Esophagus squamous epithelium (tissue), 5 donors: ENCODE data around the gene IDNK. TPM values are rescaled to one million over a fixed set of nuclear protein-coding genes. Genes with fewer than 3 reads are reported as not detected.
"Not testable (repeated sequence)": the region's sequence is repeated elsewhere in the genome, so short reads cannot be mapped to it uniquely, and the experiment has no call there.

Source experiments
- DNase-seq: peaks from one replicate; lab custom pipeline; 2025; lab: John Stamatoyannopoulos, UW
- H3K27ac ChIP-seq, 4 donors: fragments of 200-600 bp; sonication (generic); one replicate each; pipeline ENCODE4 v1.5.1; 2016 to 2019; ENCODE audit warnings: mild to moderate bottlenecking in 1 of 4
- H3K27me3 ChIP-seq, 4 donors: fragments of 200-600 bp; sonication (generic); 1 replicate in 3 of 4; 2 replicates in 1 of 4; pipeline versions ENCODE4 v1.5.1 to v1.6.0; 2017 to 2021; ENCODE audit warnings: antibody characterized with exemption in 1 of 4
- H3K36me3 ChIP-seq, 3 donors: fragments of 200-600 bp; sonication (generic); one replicate each; pipeline ENCODE4 v1.5.1; 2016 to 2019
- H3K4me1 ChIP-seq, 3 donors: fragments of 200-600 bp; sonication (generic); one replicate each; pipeline ENCODE4 v1.5.1; 2017 to 2019
- H3K4me3 ChIP-seq, 4 donors: fragments of 200-600 bp; sonication (generic); 1 replicate in 3 of 4; 2 replicates in 1 of 4; pipeline ENCODE4 v1.5.1; 2016 to 2019; ENCODE audit warnings: mild to moderate bottlenecking in 2 of 4, moderate library complexity in 1 of 4
- H3K9me3 ChIP-seq, 3 donors: fragments of 200-600 bp; sonication (generic); one replicate each; pipeline ENCODE4 v1.5.1; 2016 to 2019
- POLR2A ChIP-seq, 4 donors: fragments of 450-650 bp; IDR thresholded peaks; one replicate each; pipeline ENCODE4 v1.6.1; 2017; ENCODE audit warnings: antibody characterized with exemption in 4 of 4, mild to moderate bottlenecking in 4 of 4, moderate library complexity in 3 of 4
- WGBS, 2 donors: methylation state at CpG; one replicate each; pipeline ENCODE4 v1.1.5; 2018; 5-methylcytosine and 5-hydroxymethylcytosine counted together
- intact Hi-C: fragments of 100-400 bp; cut with DNase I; formaldehyde crosslinking; loops from one replicate; pipeline ENCODE4 v1.15.0; 2022
- total RNA-seq, 4 donors: library from RNA; depleted of rRNA; stranded (reverse); fragments of >200 nt; gene quantifications; one replicate each; pipeline ENCODE4 v1.1.0, GENCODE V29; 2016
- TF ChIP-seq, protein P1 (sequence below), 6 experiments: fragments of 450-650 bp in 4 of 6; fragments of 200-600 bp in 2 of 6; sonication (generic) in 2 of 6; IDR thresholded peaks; one replicate each; pipeline ENCODE4 v1.5.1; 2016 to 2019; ENCODE audit warnings: antibody characterized with exemption in 6 of 6, mild to moderate bottlenecking in 4 of 6, moderate library complexity in 4 of 6
- donor health status: DM: yes; HTN: yes; CAD: no.

The IDNK gene
- total RNA-seq, 4 donors from 2014 or later: 2.6 to 6.3 (median 3.9) TPM

DNA sequence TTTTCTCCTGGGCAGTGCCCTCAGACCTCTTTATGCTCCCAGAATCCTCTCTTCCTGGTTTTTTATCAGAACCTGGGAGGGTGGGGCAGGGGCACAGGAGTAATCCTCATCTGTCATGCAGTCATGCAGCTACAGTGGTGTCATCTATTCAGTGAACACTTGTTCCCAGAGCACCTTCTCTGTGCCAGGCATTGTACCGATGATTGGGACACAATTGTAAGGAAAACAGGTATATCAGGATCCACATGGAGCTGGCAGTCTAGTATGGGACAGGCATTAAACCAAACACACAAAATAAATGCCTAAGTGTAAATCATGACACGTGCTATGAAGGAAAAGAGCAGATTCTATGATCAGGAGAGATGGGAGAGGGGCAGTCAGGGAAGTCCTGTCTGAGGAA lies 21.5 kb upstream of the IDNK start:
- H3K27ac ChIP-seq: no peak overlapping the region
- no peak overlapping the region for H3K4me3 ChIP-seq
- no peaks in the 10 kb centered on the region for H3K27me3 ChIP-seq
- TF ChIP-seq, protein P1, sequence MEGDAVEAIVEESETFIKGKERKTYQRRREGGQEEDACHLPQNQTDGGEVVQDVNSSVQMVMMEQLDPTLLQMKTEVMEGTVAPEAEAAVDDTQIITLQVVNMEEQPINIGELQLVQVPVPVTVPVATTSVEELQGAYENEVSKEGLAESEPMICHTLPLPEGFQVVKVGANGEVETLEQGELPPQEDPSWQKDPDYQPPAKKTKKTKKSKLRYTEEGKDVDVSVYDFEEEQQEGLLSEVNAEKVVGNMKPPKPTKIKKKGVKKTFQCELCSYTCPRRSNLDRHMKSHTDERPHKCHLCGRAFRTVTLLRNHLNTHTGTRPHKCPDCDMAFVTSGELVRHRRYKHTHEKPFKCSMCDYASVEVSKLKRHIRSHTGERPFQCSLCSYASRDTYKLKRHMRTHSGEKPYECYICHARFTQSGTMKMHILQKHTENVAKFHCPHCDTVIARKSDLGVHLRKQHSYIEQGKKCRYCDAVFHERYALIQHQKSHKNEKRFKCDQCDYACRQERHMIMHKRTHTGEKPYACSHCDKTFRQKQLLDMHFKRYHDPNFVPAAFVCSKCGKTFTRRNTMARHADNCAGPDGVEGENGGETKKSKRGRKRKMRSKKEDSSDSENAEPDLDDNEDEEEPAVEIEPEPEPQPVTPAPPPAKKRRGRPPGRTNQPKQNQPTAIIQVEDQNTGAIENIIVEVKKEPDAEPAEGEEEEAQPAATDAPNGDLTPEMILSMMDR (IDR thresholded peaks at IDR 0.05): no peak
- TF ChIP-seq POLR2A (IDR thresholded peaks at IDR 0.05): no peak
- DNase-seq: no peak
- H3K4me1 ChIP-seq: peaks cover 0 to 3% (median 0%) of the 10 kb centered on the region in 3 donors
- H3K36me3 ChIP-seq: no peaks in the 10 kb centered on the region
- no peaks in the 10 kb centered on the region for H3K9me3 ChIP-seq
- WGBS, 2 donors: 44 to 54% methylated on average over 1 to 2 of the region's 2 CpGs
- intact Hi-C loops: no loop called here

DNA sequence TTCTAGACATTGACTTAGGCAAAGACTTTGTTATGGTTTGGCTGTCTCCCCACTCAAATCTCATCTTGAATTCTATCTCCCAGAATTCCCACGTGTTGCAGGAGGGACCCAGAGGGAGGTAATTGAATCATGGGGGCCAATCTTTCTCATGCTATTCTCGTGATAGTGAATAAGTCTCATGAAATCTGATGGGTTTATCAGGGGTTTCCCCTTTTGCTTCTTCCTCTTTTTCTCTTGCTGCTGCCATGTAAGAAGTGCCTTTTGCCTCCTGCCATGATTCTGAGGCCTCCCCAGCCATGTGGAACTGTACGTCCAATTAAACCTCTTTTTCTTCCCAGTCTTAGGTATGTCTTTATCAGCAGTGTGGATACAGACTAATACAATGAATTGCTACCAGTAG lies 15.3 kb upstream of the IDNK start:
- H3K9me3 ChIP-seq, H3K4me3 ChIP-seq, H3K27me3 ChIP-seq, H3K27ac ChIP-seq, H3K36me3 ChIP-seq, DNase-seq, H3K4me1 ChIP-seq, intact Hi-C loops: not testable (repeated sequence)
- 38 to 67% methylated on average over 2 to 3 of the region's 3 CpGs for WGBS, 2 donors

DNA sequence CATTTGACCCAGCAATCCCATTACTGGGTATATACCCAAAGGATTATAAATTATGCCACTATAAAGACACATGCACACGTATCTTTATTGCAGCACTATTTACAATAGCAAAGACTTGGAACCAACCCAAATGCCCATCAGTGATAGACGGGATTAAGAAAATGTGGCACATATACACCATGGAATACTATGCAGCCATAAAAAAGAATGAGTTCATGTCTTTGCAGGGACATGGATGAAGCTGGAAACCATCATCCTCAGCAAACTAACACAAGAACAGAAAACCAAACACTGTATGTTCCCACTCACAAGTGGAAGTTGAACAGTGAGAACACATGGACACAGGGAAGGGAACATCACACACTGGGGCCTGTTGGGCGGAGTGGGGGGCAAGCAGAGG lies 9.6 kb upstream of the IDNK start:
- H3K4me3 ChIP-seq, DNase-seq, H3K4me1 ChIP-seq, intact Hi-C loops, H3K9me3 ChIP-seq, H3K36me3 ChIP-seq, H3K27me3 ChIP-seq, H3K27ac ChIP-seq: not testable (repeated sequence)
- 79 to 82% methylated on average over 3 of the region's 3 CpGs for WGBS, 2 donors

DNA sequence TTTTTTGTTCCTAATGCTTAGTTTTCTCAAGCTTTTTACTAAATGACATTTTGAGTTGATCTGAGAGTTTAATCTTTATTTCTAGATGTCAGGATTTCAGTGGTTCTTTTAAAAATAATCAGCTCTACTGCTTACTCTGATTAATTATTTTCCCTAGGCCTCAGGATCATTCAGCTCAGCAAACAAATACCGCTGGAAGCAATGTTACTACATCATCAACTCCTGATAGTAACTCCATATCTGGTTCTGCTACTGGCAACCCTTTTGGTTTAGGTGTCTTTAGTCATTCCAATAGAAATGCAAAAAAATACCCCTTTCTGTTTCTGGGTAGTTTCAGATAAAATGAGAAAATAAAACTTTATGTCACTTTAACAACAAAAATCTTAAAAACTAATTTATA lies 5.6 kb upstream of the IDNK start:
- H3K9me3 ChIP-seq: no peaks in the 10 kb centered on the region

DNA sequence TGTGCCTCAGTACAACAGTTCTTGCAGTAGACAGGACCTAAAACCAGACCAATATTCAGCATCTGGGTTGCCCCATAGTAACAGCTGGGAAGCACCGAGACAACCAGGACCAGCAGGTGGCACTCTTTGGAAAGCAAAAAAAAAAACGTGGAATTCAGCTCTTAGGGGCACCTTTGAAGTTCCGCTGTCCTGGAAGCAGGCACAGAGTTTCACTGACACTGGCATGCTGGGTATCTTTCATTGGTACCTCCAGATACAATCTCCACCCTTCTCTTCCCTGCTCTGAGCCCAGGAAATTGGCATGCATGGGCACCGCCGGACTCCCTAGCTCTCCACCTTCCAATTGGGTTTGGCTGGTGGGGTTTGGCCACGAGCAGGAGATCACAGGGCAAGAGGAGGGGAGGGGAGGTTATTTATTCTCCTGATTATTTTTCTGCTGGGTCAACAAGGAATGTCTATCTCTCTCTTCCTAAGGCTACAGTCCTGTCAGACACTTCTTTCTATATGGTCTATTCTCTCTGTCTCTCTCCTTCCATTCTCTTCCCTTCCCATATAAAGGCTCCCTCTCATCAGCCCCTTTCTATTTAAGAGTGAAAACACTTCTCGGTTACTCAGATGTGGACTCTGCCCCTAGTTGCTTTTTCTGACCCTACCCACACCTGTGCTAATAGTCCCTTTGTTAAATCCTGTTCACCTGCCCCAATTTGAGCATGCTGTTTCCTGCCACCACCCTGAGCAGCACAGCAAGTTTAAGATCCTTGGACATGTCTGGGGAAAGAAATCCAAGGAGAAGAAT lies 1.9 kb upstream of the IDNK start:
- no peaks in the 10 kb centered on the region for H3K36me3 ChIP-seq
- peak overlapping the region in 1 of 4 donors; percentile 19 for H3K4me3 ChIP-seq
- no peaks in the 10 kb centered on the region for H3K9me3 ChIP-seq
- H3K4me1 ChIP-seq: peaks cover 4 to 32% (median 16%) of the 10 kb centered on the region in 3 donors
- intact Hi-C loops: loop anchor here (10.0 kb wide), 1 partner anchor 294 kb away; no protein-coding TSS in a partner anchor
- no peaks in the 10 kb centered on the region for H3K27me3 ChIP-seq
- no peak overlapping the region for H3K27ac ChIP-seq
- TF ChIP-seq, protein P1 (IDR thresholded peaks at IDR 0.05): peak; percentile 32 to 63 (median 41)
- TF ChIP-seq POLR2A (IDR thresholded peaks at IDR 0.05): no peak
- DNase-seq: no peak
- WGBS, 2 donors: 7 to 23% methylated on average over 7 of the region's 7 CpGs

More for the DNA sequence above, 5.6 kb upstream of the IDNK start:
- WGBS, 2 donors: 78 to 90% methylated on average over 1 of the region's 1 CpG
- peaks cover under 1 to 10% (median 4%) of the 10 kb centered on the region in 3 donors for H3K4me1 ChIP-seq
- intact Hi-C loops: no loop called here
- no peak overlapping the region for H3K27ac ChIP-seq
- no peaks in the 10 kb centered on the region for H3K27me3 ChIP-seq
- TF ChIP-seq POLR2A (IDR thresholded peaks at IDR 0.05): no peak
- TF ChIP-seq, protein P1 (IDR thresholded peaks at IDR 0.05): no peak
- H3K4me3 ChIP-seq: no peak overlapping the region
- H3K36me3 ChIP-seq: no peaks in the 10 kb centered on the region
- DNase-seq: no peak

DNA sequence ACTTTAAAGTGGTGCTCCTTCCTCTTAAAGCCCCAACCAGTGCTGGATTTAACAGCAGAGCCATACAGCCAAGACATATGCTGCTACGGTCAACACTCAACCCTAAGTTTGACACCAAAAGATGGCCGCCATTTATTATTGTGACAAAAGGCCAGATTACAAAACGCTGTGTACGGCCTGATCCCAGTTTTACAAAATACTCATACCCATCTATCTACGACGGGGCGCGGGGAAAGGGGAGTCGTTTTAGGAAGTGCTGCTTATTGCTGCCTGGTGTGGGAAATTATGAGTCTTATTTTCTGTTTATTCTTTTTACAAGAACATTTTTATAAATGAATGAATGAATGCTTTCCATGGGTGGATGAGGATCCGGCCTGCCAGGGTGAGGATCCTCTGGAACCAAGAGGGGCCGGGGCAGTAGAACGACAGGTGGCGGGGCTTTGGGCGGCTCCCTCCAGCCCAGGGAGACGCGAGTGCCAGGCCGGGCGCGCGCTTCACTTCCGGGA lies 457 bp upstream of the IDNK start:
- WGBS, 2 donors: 8 to 9% methylated on average over 21 of the region's 21 CpGs
- no peak for TF ChIP-seq POLR2A (IDR thresholded peaks at IDR 0.05)
- TF ChIP-seq, protein P1 (IDR thresholded peaks at IDR 0.05): no peak
- Histone ChIP-seq H3K36me3 (peaks cover 0 to 11% (median 0%) of the 10 kb centered on the region in 3 donors), H3K27me3 (no peaks in the 10 kb centered on the region), H3K4me1 (peaks cover 4 to 32% (median 16%) of the 10 kb centered on the region in 3 donors), H3K9me3 (no peaks in the 10 kb centered on the region), H3K27ac (peak overlapping the region; percentile 87 to 93 (median 92)), H3K4me3 (peak overlapping the region; percentile 68 to 97 (median 84))
- DNase-seq: no peak
- intact Hi-C loops: loop anchor here (10.0 kb wide), 1 partner anchor 292 kb away; no protein-coding TSS in a partner anchor
